Esophagus squamous epithelium (tissue), 5 donors: Measurements from ENCODE around the gene CCDC78. TPM values are rescaled to one million over a fixed set of nuclear protein-coding genes. Genes with fewer than 3 reads are reported as not detected.

Experiments
- DNase-seq: peaks from one replicate; lab custom pipeline; 2025; lab: John Stamatoyannopoulos, UW
- H3K27ac ChIP-seq, 4 donors: fragments of 200-600 bp; sonication (generic); one replicate each; pipeline ENCODE4 v1.5.1; 2016 to 2019; ENCODE audit warnings: mild to moderate bottlenecking in 1 of 4
- H3K27me3 ChIP-seq, 4 donors: fragments of 200-600 bp; sonication (generic); 1 replicate in 3 of 4; 2 replicates in 1 of 4; pipeline versions ENCODE4 v1.5.1 to v1.6.0; 2017 to 2021; ENCODE audit warnings: antibody characterized with exemption in 1 of 4
- H3K36me3 ChIP-seq, 3 donors: fragments of 200-600 bp; sonication (generic); one replicate each; pipeline ENCODE4 v1.5.1; 2016 to 2019
- H3K4me1 ChIP-seq, 3 donors: fragments of 200-600 bp; sonication (generic); one replicate each; pipeline ENCODE4 v1.5.1; 2017 to 2019
- H3K4me3 ChIP-seq, 4 donors: fragments of 200-600 bp; sonication (generic); 1 replicate in 3 of 4; 2 replicates in 1 of 4; pipeline ENCODE4 v1.5.1; 2016 to 2019; ENCODE audit warnings: mild to moderate bottlenecking in 2 of 4, moderate library complexity in 1 of 4
- H3K9me3 ChIP-seq, 3 donors: fragments of 200-600 bp; sonication (generic); one replicate each; pipeline ENCODE4 v1.5.1; 2016 to 2019
- POLR2A ChIP-seq, 4 donors: fragments of 450-650 bp; IDR thresholded peaks; one replicate each; pipeline ENCODE4 v1.6.1; 2017; ENCODE audit warnings: antibody characterized with exemption in 4 of 4, mild to moderate bottlenecking in 4 of 4, moderate library complexity in 3 of 4
- WGBS, 2 donors: methylation state at CpG; one replicate each; pipeline ENCODE4 v1.1.5; 2018; 5-methylcytosine and 5-hydroxymethylcytosine counted together
- intact Hi-C: fragments of 100-400 bp; cut with DNase I; formaldehyde crosslinking; loops from one replicate; pipeline ENCODE4 v1.15.0; 2022
- total RNA-seq, 4 donors: library from RNA; depleted of rRNA; stranded (reverse); fragments of >200 nt; gene quantifications; one replicate each; pipeline ENCODE4 v1.1.0, GENCODE V29; 2016
- TF ChIP-seq, protein P1 (sequence below), 6 experiments: fragments of 450-650 bp in 4 of 6; fragments of 200-600 bp in 2 of 6; sonication (generic) in 2 of 6; IDR thresholded peaks; one replicate each; pipeline ENCODE4 v1.5.1; 2016 to 2019; ENCODE audit warnings: antibody characterized with exemption in 6 of 6, mild to moderate bottlenecking in 4 of 6, moderate library complexity in 4 of 6
- donor health status: DM: yes; HTN: yes; CAD: no.

Gene CCDC78
- total RNA-seq, 4 donors from 2014 or later: under 0.01 to 1.0 (median 0.47) TPM

DNA sequence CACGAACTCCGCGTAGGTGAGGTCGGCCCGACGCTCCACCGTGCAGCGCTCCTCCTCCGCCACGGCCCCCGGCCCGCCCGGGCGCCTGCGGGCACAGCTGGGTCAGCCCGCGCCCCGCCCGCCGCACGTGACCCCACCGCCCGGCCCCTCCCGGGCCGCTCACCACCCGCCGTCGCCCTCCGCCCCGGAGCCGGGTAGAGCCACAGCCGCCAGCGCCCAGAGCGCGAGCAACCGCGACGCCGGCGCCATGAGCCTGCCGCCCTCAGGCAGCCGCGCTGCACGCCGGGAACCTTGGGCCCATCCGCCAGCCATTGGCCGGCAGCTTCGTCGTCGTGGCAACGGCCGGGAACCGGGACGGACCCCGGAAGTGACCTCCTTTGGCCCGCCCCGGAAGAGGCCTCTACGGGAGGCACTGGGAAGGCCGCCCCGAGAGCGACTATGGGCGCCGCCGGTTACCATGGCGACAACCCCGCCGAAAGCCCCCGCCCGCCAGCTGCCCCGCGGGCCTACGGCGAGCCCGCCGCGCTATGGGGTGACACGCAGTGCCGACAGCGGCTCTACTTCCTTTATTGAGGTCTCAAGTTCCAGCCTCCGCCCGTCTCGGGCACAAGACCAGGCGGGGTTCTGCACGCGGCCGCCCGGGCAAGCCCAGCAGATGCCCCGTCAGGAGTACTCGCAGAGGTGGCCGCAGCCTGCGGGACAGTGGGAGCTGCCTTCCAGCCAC lies 42.0 kb downstream of the CCDC78 start, which contains the start of gene JMJD8:
JMJD8 (minus strand) TSS at position 264 of the 724 bp plus-strand sequence; CDS start at position 249, 15 bp downstream.
- 4% methylated on average over 14 of the region's 91 CpGs; no CpG with 5 or more reads in 1 of the 2 donors for WGBS, 2 donors

DNA sequence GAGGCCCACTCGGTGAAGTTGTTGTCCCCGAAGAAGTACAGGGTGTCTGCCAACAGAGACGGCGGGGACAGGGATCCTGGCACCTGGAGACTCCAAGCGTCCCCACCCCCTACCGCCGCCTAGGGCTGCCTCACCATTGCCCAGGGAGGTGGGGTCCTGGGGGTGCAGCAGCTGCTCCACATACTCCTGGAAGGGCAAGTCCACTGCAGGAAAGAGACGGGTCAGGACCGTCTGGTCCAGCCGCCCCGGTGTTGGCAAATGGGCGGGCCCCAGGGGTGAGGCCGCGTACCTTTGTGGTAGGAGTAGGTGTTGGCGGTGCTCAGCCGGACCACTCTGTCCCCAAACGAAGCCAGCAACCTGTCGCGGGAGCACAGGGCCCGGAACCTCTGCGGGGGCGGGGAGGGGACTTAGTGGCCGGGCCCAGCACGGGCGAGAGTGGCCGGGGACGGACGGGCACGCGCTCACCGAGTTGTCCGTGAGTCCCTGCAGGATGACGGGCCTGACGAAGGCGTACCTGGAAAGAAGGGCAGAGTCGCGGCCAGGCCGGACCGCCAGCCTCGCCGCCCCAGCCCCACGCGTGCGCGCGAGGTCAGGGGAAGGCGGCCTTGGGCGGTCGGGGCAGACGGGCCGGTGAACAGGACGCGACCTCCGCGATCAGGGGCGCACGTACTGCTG lies 42.7 kb downstream of the CCDC78 start:
- Histone ChIP-seq H3K36me3 (peaks cover 17 to 53% (median 19%) of the 10 kb centered on the region in 3 donors), H3K27me3 (no peaks in the 10 kb centered on the region), H3K9me3 (no peaks in the 10 kb centered on the region), H3K4me1 (peaks cover 52 to 80% (median 57%) of the 10 kb centered on the region in 3 donors), H3K27ac (peak overlapping the region; percentile 83 to 91 (median 86)), H3K4me3 (peak overlapping the region; percentile 55 to 88 (median 65))
- DNase-seq: no peak
- intact Hi-C loops: no loop called here
- 13 to 29% methylated on average over 9 to 10 of the region's 57 CpGs for WGBS, 2 donors
- TF ChIP-seq, protein P1, sequence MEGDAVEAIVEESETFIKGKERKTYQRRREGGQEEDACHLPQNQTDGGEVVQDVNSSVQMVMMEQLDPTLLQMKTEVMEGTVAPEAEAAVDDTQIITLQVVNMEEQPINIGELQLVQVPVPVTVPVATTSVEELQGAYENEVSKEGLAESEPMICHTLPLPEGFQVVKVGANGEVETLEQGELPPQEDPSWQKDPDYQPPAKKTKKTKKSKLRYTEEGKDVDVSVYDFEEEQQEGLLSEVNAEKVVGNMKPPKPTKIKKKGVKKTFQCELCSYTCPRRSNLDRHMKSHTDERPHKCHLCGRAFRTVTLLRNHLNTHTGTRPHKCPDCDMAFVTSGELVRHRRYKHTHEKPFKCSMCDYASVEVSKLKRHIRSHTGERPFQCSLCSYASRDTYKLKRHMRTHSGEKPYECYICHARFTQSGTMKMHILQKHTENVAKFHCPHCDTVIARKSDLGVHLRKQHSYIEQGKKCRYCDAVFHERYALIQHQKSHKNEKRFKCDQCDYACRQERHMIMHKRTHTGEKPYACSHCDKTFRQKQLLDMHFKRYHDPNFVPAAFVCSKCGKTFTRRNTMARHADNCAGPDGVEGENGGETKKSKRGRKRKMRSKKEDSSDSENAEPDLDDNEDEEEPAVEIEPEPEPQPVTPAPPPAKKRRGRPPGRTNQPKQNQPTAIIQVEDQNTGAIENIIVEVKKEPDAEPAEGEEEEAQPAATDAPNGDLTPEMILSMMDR (IDR thresholded peaks at IDR 0.05): no peak
- TF ChIP-seq POLR2A (IDR thresholded peaks at IDR 0.05): no peak

More for the DNA sequence above, 42.0 kb downstream of the CCDC78 start, which contains the start of gene JMJD8:
- Histone ChIP-seq H3K9me3 (no peaks in the 10 kb centered on the region), H3K4me3 (peak within 1 kb of the TSS; percentile 55 to 88 (median 65)), H3K27me3 (no peaks in the 10 kb centered on the region), H3K27ac (peak within 1 kb of the TSS; percentile 83 to 91 (median 86)), H3K4me1 (peaks cover 57 to 80% (median 58%) of the 10 kb centered on the region in 3 donors), H3K36me3 (peaks cover 17 to 53% (median 19%) of the 10 kb centered on the region in 3 donors)
- peak; percentile 71 for DNase-seq
- TF ChIP-seq POLR2A (IDR thresholded peaks at IDR 0.05): peak in 1 of 4 donors; percentile 66
- TF ChIP-seq, protein P1 (IDR thresholded peaks at IDR 0.05): no peak
- intact Hi-C loops: no loop called here

- Histone ChIP-seq H3K9me3 (no peaks in the 10 kb centered on the region), H3K4me1 (peaks cover 51 to 80% (median 61%) of the 10 kb centered on the region in 3 donors), H3K36me3 (peaks cover 17 to 47% (median 19%) of the 10 kb centered on the region in 3 donors), H3K27me3 (peaks cover 0 to 6% (median 0%) of the 10 kb centered on the region in 4 donors), H3K27ac (peak overlapping the region in 3 of 4 donors; percentile 83 to 88 (median 85)), H3K4me3 (peak overlapping the region; percentile 55 to 88 (median 65))
- no peak for TF ChIP-seq POLR2A (IDR thresholded peaks at IDR 0.05)
- TF ChIP-seq, protein P1 (IDR thresholded peaks at IDR 0.05): no peak
- DNase-seq: no peak
- intact Hi-C loops: no loop called here
- WGBS, 2 donors: 67 to 76% methylated on average over 7 to 12 of the region's 36 CpGs
These were observed 43.5 kb downstream of the CCDC78 start for GRCh38 chr16:682493-683395.

DNA sequence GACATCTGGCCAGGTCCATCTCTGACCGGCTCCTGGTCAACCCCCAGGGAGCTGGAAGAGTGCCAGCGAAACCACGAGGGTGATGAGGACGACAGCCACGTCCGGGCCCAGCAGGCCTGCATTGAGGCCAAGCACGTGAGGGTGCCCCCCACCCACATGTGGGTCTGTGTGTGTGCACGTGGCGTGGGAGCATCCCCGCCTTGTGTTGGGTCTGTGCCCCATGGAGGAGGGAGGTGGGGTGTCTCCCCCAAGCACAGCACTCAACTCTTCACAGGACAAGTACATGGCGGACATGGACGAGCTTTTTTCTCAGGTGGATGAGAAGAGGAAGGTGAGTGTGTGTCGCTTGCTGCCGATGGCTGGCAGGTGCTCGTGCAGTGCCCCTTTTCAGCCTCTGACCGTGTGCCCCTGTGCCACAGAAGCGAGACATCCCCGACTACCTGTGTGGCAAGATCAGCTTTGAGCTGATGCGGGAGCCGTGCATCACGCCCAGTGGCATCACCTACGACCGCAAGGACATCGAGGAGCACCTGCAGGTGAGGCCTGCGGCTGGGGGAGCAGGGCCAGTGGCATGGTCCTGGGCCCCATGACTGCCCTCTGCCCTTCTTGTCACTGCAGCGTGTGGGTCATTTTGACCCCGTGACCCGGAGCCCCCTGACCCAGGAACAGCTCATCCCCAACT lies 44.4 kb downstream of the CCDC78 start:
- H3K4me3 ChIP-seq: peak overlapping the region in 2 of 4 donors; percentile 95 to 98
- peaks cover 15 to 38% (median 16%) of the 10 kb centered on the region in 3 donors for H3K36me3 ChIP-seq
- peaks cover 54 to 88% (median 67%) of the 10 kb centered on the region in 3 donors for H3K4me1 ChIP-seq
- H3K27ac ChIP-seq: peak overlapping the region in 2 of 4 donors; percentile 22 to 93
- peaks cover 0 to 15% (median 0%) of the 10 kb centered on the region in 4 donors for H3K27me3 ChIP-seq
- WGBS, 2 donors: 50 to 55% methylated on average over 10 to 17 of the region's 28 CpGs
- intact Hi-C loops: no loop called here
- DNase-seq: no peak
- H3K9me3 ChIP-seq: no peaks in the 10 kb centered on the region
- no peak for TF ChIP-seq POLR2A (IDR thresholded peaks at IDR 0.05)
